Fibroblast of villous mesenchyme (primary cell): ENCODE measurements around the gene OR52N2. TPM values are rescaled to one million over a fixed set of nuclear protein-coding genes. Genes with fewer than 3 reads are reported as not detected.

Source experiments
- DNase-seq: peaks from one replicate; pipeline ENCODE4 v3.0.0-alpha.2; 2010; ENCODE audit warnings: low read depth
- H3K4me3 ChIP-seq: 2 replicates; pipeline ENCODE4 v1.5.1; 2011; ENCODE audit warnings: low read depth, mild to moderate bottlenecking, low read length
- total RNA-seq: library from RNA; depleted of rRNA; stranded (reverse); fragments of >200 nt; gene quantifications from 2 replicates; pipeline ENCODE4 v1.2.3, GENCODE V29; 2012
- TF ChIP-seq, protein P1 (sequence below): IDR thresholded peaks from 2 replicates; pipeline ENCODE4 v1.5.1; 2012; ENCODE audit warnings: low read depth, mild to moderate bottlenecking, low read length; ENCODE audit not compliant: insufficient read depth

The OR52N2 gene
- total RNA-seq, 1 donor: not detected

- TF ChIP-seq, protein P1, sequence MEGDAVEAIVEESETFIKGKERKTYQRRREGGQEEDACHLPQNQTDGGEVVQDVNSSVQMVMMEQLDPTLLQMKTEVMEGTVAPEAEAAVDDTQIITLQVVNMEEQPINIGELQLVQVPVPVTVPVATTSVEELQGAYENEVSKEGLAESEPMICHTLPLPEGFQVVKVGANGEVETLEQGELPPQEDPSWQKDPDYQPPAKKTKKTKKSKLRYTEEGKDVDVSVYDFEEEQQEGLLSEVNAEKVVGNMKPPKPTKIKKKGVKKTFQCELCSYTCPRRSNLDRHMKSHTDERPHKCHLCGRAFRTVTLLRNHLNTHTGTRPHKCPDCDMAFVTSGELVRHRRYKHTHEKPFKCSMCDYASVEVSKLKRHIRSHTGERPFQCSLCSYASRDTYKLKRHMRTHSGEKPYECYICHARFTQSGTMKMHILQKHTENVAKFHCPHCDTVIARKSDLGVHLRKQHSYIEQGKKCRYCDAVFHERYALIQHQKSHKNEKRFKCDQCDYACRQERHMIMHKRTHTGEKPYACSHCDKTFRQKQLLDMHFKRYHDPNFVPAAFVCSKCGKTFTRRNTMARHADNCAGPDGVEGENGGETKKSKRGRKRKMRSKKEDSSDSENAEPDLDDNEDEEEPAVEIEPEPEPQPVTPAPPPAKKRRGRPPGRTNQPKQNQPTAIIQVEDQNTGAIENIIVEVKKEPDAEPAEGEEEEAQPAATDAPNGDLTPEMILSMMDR: no peak
- no peak overlapping the region for H3K4me3 ChIP-seq
- no peak for DNase-seq
Measured at GRCh38 chr11:5865826-5866225, 57.1 kb downstream of the OR52N2 start.

Other genes starting within 250 kb of the OR52N2 start
- gene OR52B6, start 228.0 kb upstream of the OR52N2 start, total RNA-seq: not detected in 2 replicates
- 6.1 and 6.5 TPM in 2 replicates for gene TRIM6, start 212.3 kb upstream of the OR52N2 start, total RNA-seq
- gene TRIM34, start 183.9 kb upstream of the OR52N2 start, total RNA-seq: 7.1 and 10.4 TPM in 2 replicates
- 31.2 and 65.2 TPM in 2 replicates for gene TRIM5, start 123.8 kb upstream of the OR52N2 start, total RNA-seq
- gene TRIM22, start 119.1 kb upstream of the OR52N2 start, total RNA-seq: 70.9 and 104 TPM in 2 replicates
- gene OR56B1, start 72.5 kb upstream of the OR52N2 start, total RNA-seq: not detected in 2 replicates
- gene OR52N4, start 54.7 kb upstream of the OR52N2 start, total RNA-seq: not detected in 2 replicates
- gene OR52N5, start 25.6 kb upstream of the OR52N2 start, total RNA-seq: under 0.01 TPM in 1 of 2 replicates, not detected in the other
- gene OR52N1, start 17.7 kb upstream of the OR52N2 start, total RNA-seq: under 0.01 TPM in 1 of 2 replicates, not detected in the other
- 0.43 TPM in 1 of 2 replicates, not detected in the other for gene OR52E6, start 33.0 kb downstream of the OR52N2 start, total RNA-seq
- not detected in 2 replicates for gene OR52E8, start 48.8 kb downstream of the OR52N2 start, total RNA-seq
- gene OR52E4, start 71.7 kb downstream of the OR52N2 start, total RNA-seq: not detected in 2 replicates
- not detected in 2 replicates for gene OR52E5, start 84.3 kb downstream of the OR52N2 start, total RNA-seq
- not detected in 2 replicates for gene OR56A3, start 133.3 kb downstream of the OR52N2 start, total RNA-seq
- gene OR56A5, start 159.6 kb downstream of the OR52N2 start, total RNA-seq: not detected in 2 replicates
- not detected in 2 replicates for gene OR52L1, start 178.1 kb downstream of the OR52N2 start, total RNA-seq
- gene OR56A4, start 198.0 kb downstream of the OR52N2 start, total RNA-seq: not detected in 2 replicates
- gene OR56A1, start 221.8 kb downstream of the OR52N2 start, total RNA-seq: under 0.01 TPM in 2 replicates